ENCODE results near the gene NRP1. TPM values are rescaled to one million over a fixed set of nuclear protein-coding genes. Genes with fewer than 3 reads are reported as not detected.

The NRP1 gene
- polyA plus RNA-seq, 1 of the 3 experiments (the other 2 are of a cell fraction) = 129 TPM

- peaks cover 9 to 59% of the 10 kb centered on the region in 2 experiments for H3K36me3 ChIP-seq (replicated peaks in 1 of 2; ENCODE audit: control insufficient read depth in 1 of 2, insufficient read depth in 2 of 2, low read length in 1 of 2)
- peak overlapping the region; percentile 43 to 74 for H3K27ac ChIP-seq (ENCODE audit: low read depth in 2 of 2, low read length in 1 of 2)
- TF ChIP-seq POLR2AphosphoS5 (IDR thresholded peaks at IDR 0.05; ENCODE audit: low read depth, low read length) (no peak), ZBTB33 (IDR thresholded peaks at IDR 0.05; ENCODE audit: borderline replicate concordance, low read depth) (no peak), CHD2 (IDR thresholded peaks at IDR 0.05; ENCODE audit: low read length, partially characterized antibody) (no peak), PBX3 (IDR thresholded peaks at IDR 0.05) (no peak), USF2 (IDR thresholded peaks at IDR 0.05; ENCODE audit: borderline replicate concordance, low read depth, low read length) (no peak), TCF12 (IDR thresholded peaks at IDR 0.05) (no peak), SIN3A (IDR thresholded peaks at IDR 0.05; ENCODE audit: borderline replicate concordance, low read depth, low read length) (no peak), TEAD4 (IDR thresholded peaks at IDR 0.05; ENCODE audit: borderline replicate concordance, insufficient read depth) (no peak), JUND (IDR thresholded peaks at IDR 0.05) (no peak), ELF1 (IDR thresholded peaks at IDR 0.05) (no peak), FOXM1 (IDR thresholded peaks at IDR 0.05; ENCODE audit: low read depth) (no peak), CTCF (IDR thresholded peaks at IDR 0.05) (no peak), IRF3 (IDR thresholded peaks at IDR 0.05; ENCODE audit: low read depth, low read length) (no peak)
- H3K4me3 ChIP-seq (ENCODE audit: low read depth in 2 of 2, low read length in 1 of 2) = no peak overlapping the region
- peaks cover 14% of the 10 kb centered on the region for H3F3A ChIP-seq (replicated peaks; ENCODE audit: insufficient read depth)
- H3K27me3 ChIP-seq (ENCODE audit: insufficient read depth) = no peaks in the 10 kb centered on the region
- peaks cover 71% of the 10 kb centered on the region for H3K79me2 ChIP-seq (ENCODE audit: insufficient read depth)
- no peak overlapping the region for H2AFZ ChIP-seq (ENCODE audit: low read depth)
- H3K9me2 ChIP-seq = no peaks in the 10 kb centered on the region
- DNase-seq = no peak
- peaks cover 5 to 26% of the 10 kb centered on the region in 2 experiments; a peak in 3 of 4 replicates for H3K4me1 ChIP-seq (ENCODE audit: control insufficient read depth in 1 of 2, insufficient read depth in 2 of 2, low read depth in 1 of 2, low read length in 1 of 2)
- H3K9me3 ChIP-seq = no peaks in the 10 kb centered on the region
- H4K20me1 ChIP-seq (ENCODE audit: insufficient read depth) = no peaks in the 10 kb centered on the region
- POLR2A ChIA-PET = no interaction called here
- no peak overlapping the region; the same call in 1 of the 2 replicates for H3K9ac ChIP-seq
- 88% methylated on average over 2 of the region's 2 CpGs for WGBS (ENCODE audit: low lambda C conversion rate)
- H3K4me2 ChIP-seq = peak overlapping the region; percentile 16; the same call in 1 of the 2 replicates
- CTCF ChIA-PET = no interaction called here
Observed at GRCh38 chr10:33229949-33230267, 104.6 kb downstream of the NRP1 start.

All from SK-N-SH (cell line).